ENCODE data around the gene ACTR3.
A peak's percentile ranks its signal among the peaks of the same experiment; 100 is the strongest.

The ACTR3 gene

GRCh38 chr2:113887009-113887792 is 2.7 kb upstream of the ACTR3 start:
- no peak overlapping the region for H3K4me3 ChIP-seq (ENCODE audit: low read depth, low read length)
- no peak for TF ChIP-seq CTCF (IDR thresholded peaks at IDR 0.05; ENCODE audit: control insufficient read depth, extremely low read depth, insufficient read depth)
- no peak for DNase-seq (ENCODE audit: low read depth)

GRCh38 chr2:113888641-113889470 is 1.0 kb upstream of the ACTR3 start:
- peak overlapping the region; percentile 85 for H3K4me3 ChIP-seq (ENCODE audit: low read depth, low read length)
- no peak for DNase-seq (ENCODE audit: low read depth)
- no peak for TF ChIP-seq CTCF (IDR thresholded peaks at IDR 0.05; ENCODE audit: control insufficient read depth, extremely low read depth, insufficient read depth)

GRCh38 chr2:113890253-113891235 is 655 bp downstream of the ACTR3 start:
- TF ChIP-seq CTCF (IDR thresholded peaks at IDR 0.05; ENCODE audit: control insufficient read depth, extremely low read depth, insufficient read depth) = no peak
- DNase-seq (ENCODE audit: low read depth) = peak; percentile 62
- H3K4me3 ChIP-seq (ENCODE audit: low read depth, low read length) = peak overlapping the region; percentile 85

- TF ChIP-seq CTCF (IDR thresholded peaks at IDR 0.05; ENCODE audit: control insufficient read depth, extremely low read depth, insufficient read depth) = no peak
Measured at GRCh38 chr2:113891265-113891959, 1.5 kb downstream of the ACTR3 start.

GRCh38 chr2:113892004-113892710 is 2.3 kb downstream of the ACTR3 start:
- TF ChIP-seq CTCF (IDR thresholded peaks at IDR 0.05; ENCODE audit: control insufficient read depth, extremely low read depth, insufficient read depth) = no peak
- no peak for DNase-seq (ENCODE audit: low read depth)
- peak overlapping the region; percentile 85 for H3K4me3 ChIP-seq (ENCODE audit: low read depth, low read length)

More at GRCh38 chr2:113891265-113891959, 1.5 kb downstream of the ACTR3 start:
- H3K4me3 ChIP-seq (ENCODE audit: low read depth, low read length) = peak overlapping the region; percentile 85
- no peak for DNase-seq (ENCODE audit: low read depth)

All from LNCaP clone FGC (cell line).